GM12878 (cell line): ENCODE results near the gene EAF2. TPM values are rescaled to one million over a fixed set of nuclear protein-coding genes. Genes with fewer than 3 reads are reported as not detected.

Experiments used
- ATAC-seq: fragments of 200-7000 bp; cut with Tn5 transposase; 3 replicates; pipeline ENCODE4 v1.9.1; 2020; ENCODE audit warnings: mild to moderate bottlenecking, moderate library complexity
- Bru-seq: library from RNA; stranded (reverse); fragments of 400-500 nt; gene quantifications from one replicate; lab custom pipeline; 2021; lab: Mats Ljungman, UMichigan
- BruChase-seq, 2 experiments: library from RNA; stranded (reverse); fragments of 400-500 nt; gene quantifications; one replicate each; lab custom pipeline; 2021; lab: Mats Ljungman, UMichigan
- BruUV-seq: library from RNA; stranded (reverse); fragments of 400-500 nt; replicated peaks from 2 replicates; lab custom pipeline; 2021; lab: Mats Ljungman, UMichigan
- CTCF ChIA-PET: fragments of 300-600 bp; sonication (Branson Sonifier 250); formaldehyde crosslinking; extraction: SDS; loops from one replicate; lab custom pipeline; 2021; ENCODE audit warnings: inconsistent platforms; lab: Yijun Ruan, JAX
- POLR2A ChIA-PET: fragments of 350-600 bp; formaldehyde crosslinking; extraction: SDS; loops from one replicate; lab custom pipeline; 2021; ENCODE audit warnings: inconsistent platforms; lab: Charles Lee
- RAD21 ChIA-PET: fragments of 300-600 bp; sonication (Branson Sonifier 250); formaldehyde crosslinking; loops from one replicate; lab custom pipeline; 2023; ENCODE audit warnings: antibody characterized with exemption; ENCODE audit not compliant: unreplicated experiment; lab: Charles Lee
- SMC1A ChIA-PET: fragments of 300-600 bp; sonication (Branson Sonifier 250); formaldehyde crosslinking; loops from one replicate; lab custom pipeline; 2023; ENCODE audit not compliant: unreplicated experiment, uncharacterized antibody; lab: Charles Lee
- DNase-seq: peaks from one replicate; pipeline ENCODE4 v3.0.0-alpha.2; 2011; ENCODE audit warnings: low read depth, low spot score
- FAIRE-seq: peaks from 3 replicates; lab custom pipeline; 2011; peaks lifted over from hg19 to GRCh38; lab: Jason Lieb, UNC
- H2AFZ ChIP-seq: 2 replicates; pipeline ENCODE4 v1.6.0; 2011; ENCODE audit warnings: low read depth, low read length, control low read depth; ENCODE audit not compliant: control insufficient read depth
- H3K27ac ChIP-seq: 2 replicates; pipeline ENCODE4 v1.5.1; 2011; ENCODE audit warnings: control low read depth; ENCODE audit not compliant: control insufficient read depth, insufficient read depth
- H3K27me3 ChIP-seq, 2 experiments: replicated peaks in 1 of 2; 2 replicates each; pipeline versions ENCODE4 v1.6.0 to v1.6.1; 2011; ENCODE audit warnings: low read length in 1 of 2; ENCODE audit not compliant: control insufficient read depth in 2 of 2, insufficient read depth in 2 of 2
- H3K36me3 ChIP-seq, 2 experiments: 2 replicates each; pipeline ENCODE4 v1.5.1; 2011; ENCODE audit warnings: low read length in 1 of 2; ENCODE audit not compliant: control insufficient read depth in 2 of 2, insufficient read depth in 2 of 2
- H3K4me1 ChIP-seq: 2 replicates; pipeline ENCODE4 v1.6.1; 2011; ENCODE audit warnings: mild to moderate bottlenecking, low read length, moderate library complexity, mixed read lengths; ENCODE audit not compliant: control insufficient read depth, insufficient read depth
- H3K4me2 ChIP-seq: 2 replicates; pipeline ENCODE4 v1.6.0; 2011; ENCODE audit warnings: control low read depth; ENCODE audit not compliant: control insufficient read depth, insufficient read depth
- H3K4me3 ChIP-seq: fragments of 200-600 bp; sonication (generic); 2 replicates; pipeline ENCODE4 v1.5.1; 2016
- H3K79me2 ChIP-seq: 2 replicates; pipeline ENCODE4 v1.6.0; 2011; ENCODE audit warnings: low read length; ENCODE audit not compliant: control insufficient read depth, insufficient read depth
- H3K9ac ChIP-seq: 2 replicates; pipeline ENCODE4 v1.8.0; 2011; ENCODE audit warnings: low read length, control low read depth, mixed read lengths; ENCODE audit not compliant: control insufficient read depth, insufficient read depth
- H3K9me3 ChIP-seq: replicated peaks from 3 replicates; pipeline ENCODE4 v1.5.1; 2011; ENCODE audit warnings: mild to moderate bottlenecking, low read length; ENCODE audit not compliant: control insufficient read depth, insufficient read depth
- H4K20me1 ChIP-seq: 2 replicates; pipeline ENCODE4 v1.6.0; 2011; ENCODE audit not compliant: control insufficient read depth, insufficient read depth
- NR2C1 ChIP-seq: fragments of 450-650 bp; IDR thresholded peaks from 2 replicates; pipeline ENCODE4 v1.6.1; 2017; ENCODE audit warnings: antibody characterized with exemption, mild to moderate bottlenecking, moderate library complexity
- NR2F1 ChIP-seq: fragments of 450-650 bp; conservative IDR thresholded peaks from 2 replicates; pipeline ENCODE4 v1.6.1; 2017; ENCODE audit warnings: mild to moderate bottlenecking
- PKNOX1 ChIP-seq: fragments of 450-650 bp; IDR thresholded peaks from 2 replicates; pipeline ENCODE4 v1.6.1; 2016; ENCODE audit warnings: mild to moderate bottlenecking
- RELB ChIP-seq: fragments of 450-650 bp; IDR thresholded peaks from 2 replicates; pipeline ENCODE4 v1.6.1; 2017; ENCODE audit warnings: low read depth, mild to moderate bottlenecking, moderate library complexity
- USF2 ChIP-seq: IDR thresholded peaks from 2 replicates; pipeline ENCODE4 v1.6.1; 2011; ENCODE audit warnings: low read depth, low read length, improper control_type of control experiment, borderline replicate concordance
- ZNF622 ChIP-seq: fragments of 450-650 bp; IDR thresholded peaks from 2 replicates; pipeline ENCODE4 v1.6.1; 2017; ENCODE audit warnings: mild to moderate bottlenecking, inconsistent platforms
- WGBS: methylation state at CpG from one replicate; pipeline ENCODE4 v1.1.6; 2016; ENCODE audit warnings: low lambda C conversion rate; ENCODE audit not compliant: insufficient replicate concordance, insufficient coverage; ENCODE audit errors: missing lambda C conversion rate; 5-methylcytosine and 5-hydroxymethylcytosine counted together
- in situ Hi-C: fragments of 300-500 bp; cut with MboI; formaldehyde crosslinking; loops from 9 replicates; pipeline ENCODE4 v1.14.3; 2018; ENCODE audit warnings: mixed read lengths
- intact Hi-C: fragments of 100-400 bp; cut with micrococcal nuclease; formaldehyde crosslinking; loops from one replicate; pipeline ENCODE4 v1.14.2; 2022; ENCODE audit not compliant: unreplicated experiment
- long read RNA-seq, 2 experiments: library from polyadenylated mRNA; unstranded; transcript quantifications; one replicate each; pipeline ENCODE4 v2.0.0, GENCODE V29; 2019 to 2020
- polyA minus RNA-seq, 3 experiments: library from RNA; depleted of rRNA, polyadenylated mRNA; stranded (reverse); fragments of >200 nt; gene quantifications; 2 replicates each; pipeline ENCODE4 v1.2.3, GENCODE V29; 2011
- polyA plus RNA-seq, 11 experiments: library from polyadenylated mRNA; depleted of rRNA in 4 of 11; unstranded in 6 of 11; stranded (reverse) in 5 of 11; fragments of >200 nt; fragmentation: Nextera tagmentation in 4 of 11; fragmentation: Illumina TruSeq in 1 of 11; extraction: Ambion mirVana in 4 of 11; extraction: Trizol in 1 of 11; gene quantifications; 1 replicate in 1 of 11; 2 replicates in 10 of 11; pipeline versions ENCODE4 v1.2.1 to v1.2.3, GENCODE V29; 2011 to 2016; ENCODE audit warnings: inconsistent platforms in 2 of 11, missing spikeins in 2 of 11, low read depth in 1 of 11
- total RNA-seq, 4 experiments: library from RNA; depleted of rRNA in 3 of 4; stranded (reverse); fragments of >200 nt in 3 of 4; fragmentation: Illumina TruSeq in 1 of 4; extraction: Trizol in 1 of 4; gene quantifications; 2 replicates each; pipeline versions ENCODE4 v1.2.1 to v1.2.3, GENCODE V29; 2013 to 2021

Gene EAF2
- 144 and 145 TPM in 2 replicates for total RNA-seq (2013; cell fraction: nucleolus; rRNA removed)
- 48.8 and 52.6 TPM in 2 replicates for total RNA-seq (2014; rRNA removed)
- 65.4 and 67.6 TPM in 2 replicates for total RNA-seq (2014; rRNA removed; fragmentation: Illumina TruSeq; extraction: Trizol)
- 43.0 and 47.3 TPM in 2 replicates for total RNA-seq (2021)
- polyA plus RNA-seq (2011; ENCODE audit: low read depth): 52.4 TPM
- polyA plus RNA-seq (2011; rRNA removed): 75.5 and 106 TPM in 2 replicates
- 33.5 and 36.6 TPM in 2 replicates for polyA plus RNA-seq (2011; cell fraction: cytosol; rRNA removed)
- polyA plus RNA-seq (2011; cell fraction: nucleus; rRNA removed): 32.8 and 35.1 TPM in 2 replicates
- polyA plus RNA-seq (2012): 48.8 and 73.9 TPM in 2 replicates
- polyA plus RNA-seq (2014; fragmentation: Illumina TruSeq; extraction: Trizol): 68.9 and 74.6 TPM in 2 replicates
- 100 to 1,000 TPM; 172 to 193 TPM for polyA plus RNA-seq (2014; fragmentation: Nextera tagmentation; extraction: Ambion mirVana)
- polyA plus RNA-seq (2014; rRNA removed): 40.7 and 53.6 TPM in 2 replicates
- polyA plus RNA-seq (2016; fragmentation: Nextera tagmentation; extraction: Ambion mirVana): 100 to 1,000 TPM; 123 to 136 TPM
- 45.3 and 65.5 TPM in 2 replicates for polyA minus RNA-seq (2011; rRNA and poly(A)+ RNA removed)
- 11.5 and 16.1 TPM in 2 replicates for polyA minus RNA-seq (2011; cell fraction: cytosol; rRNA and poly(A)+ RNA removed)
- 60.4 and 82.5 TPM in 2 replicates for polyA minus RNA-seq (2011; cell fraction: nucleus; rRNA and poly(A)+ RNA removed)
- percentile 82 among the genes with signal in this experiment for Bru-seq, nascent RNA
- percentile 81 among the genes with signal in this experiment for BruChase-seq, experiment 1, labeled RNA remaining after a 6-hour chase
- percentile 81 among the genes with signal in this experiment for BruChase-seq, experiment 2, labeled RNA remaining after a 2-hour chase
- long read RNA-seq, experiment 1, transcript EAF2-201 (6 exons, 992 nt): major isoform, 62 of 71 reads
- long read RNA-seq, experiment 1, transcript EAF2-204 (5 exons, 829 nt): minor isoform, 5 of 71 reads
- long read RNA-seq, experiment 1, partial matches to known transcripts: 1 of 71 reads
- long read RNA-seq, experiment 1, other reads (novel, unspliced or antisense): 3 of 71 reads
- long read RNA-seq, experiment 2, transcript EAF2-204 (5 exons, 829 nt): minor isoform, 8 of 467 reads
- long read RNA-seq, experiment 2, transcript EAF2-201 (6 exons, 992 nt): major isoform, 436 of 467 reads
- long read RNA-seq, experiment 2, partial matches to known transcripts: 7 of 467 reads
- long read RNA-seq, experiment 2, other reads (novel, unspliced or antisense): 16 of 467 reads

- H2AFZ ChIP-seq: peak within 1 kb of the TSS; percentile 87
- peak within 1 kb of the TSS; percentile 94 for H3K4me2 ChIP-seq
- ChIA-PET CTCF (interaction anchor here (0.8 to 2.0 kb wide), 3 partner anchors 9 to 46 kb away, joined by 3 to 6 read pairs (median 5); no protein-coding TSS in a partner anchor), SMC1A (interaction anchor here (1.0 to 13.3 kb wide), 6 partner anchors 9 to 243 kb away, joined by 3 to 171 read pairs (median 6); no protein-coding TSS in a partner anchor), RAD21 (interaction anchor here (1.0 kb wide), 3 partner anchors 26 to 257 kb away, joined by 3 to 6 read pairs (median 4); no protein-coding TSS in a partner anchor), POLR2A (interaction anchor here (0.6 to 1.8 kb wide), 4 partner anchors 10 to 87 kb away, joined by 4 to 6 read pairs (median 6); no protein-coding TSS in a partner anchor)
- H3K27me3 ChIP-seq: no peaks in the 10 kb centered on the region
- peak within 1 kb of the TSS; percentile 98 for H3K27ac ChIP-seq
- peaks cover 74% of the 10 kb centered on the region for H3K79me2 ChIP-seq
- peaks cover 0 to 6% of the 10 kb centered on the region in 2 experiments; a peak in 1 of 4 replicates for H3K36me3 ChIP-seq
- H4K20me1 ChIP-seq: no peaks in the 10 kb centered on the region
- H3K9me3 ChIP-seq: no peaks in the 10 kb centered on the region; the same call in 1 of the 3 replicates
- WGBS: under 1% methylated on average over 54 of the region's 54 CpGs
- intact Hi-C loops (loop anchor here (5.0 to 10.0 kb wide), 5 partner anchors 88 to 420 kb away; partner anchors contain the start of genes GOLGB1 and POLQ), in situ Hi-C loops (loop anchor here (5.0 kb wide), 1 partner anchor 242 kb away; no protein-coding TSS in a partner anchor)
- peak; percentile 93 for DNase-seq
- H3K4me3 ChIP-seq: peak within 1 kb of the TSS; percentile 95
- H3K4me1 ChIP-seq: peaks cover 7% of the 10 kb centered on the region; the same call in 1 of the 2 replicates
- ATAC-seq: peak; percentile 95
- peak; percentile 80 for FAIRE-seq
- H3K9ac ChIP-seq: peak within 1 kb of the TSS; percentile 99
- BruUV-seq: no TSS peak
- TF ChIP-seq ZNF622: no peak
- no peak for TF ChIP-seq RELB
- TF ChIP-seq USF2: no peak
- 0 out of 2 replicates have a peak, but pooled peaks have one; percentile 28 for TF ChIP-seq NR2C1
- TF ChIP-seq NR2F1: peak; percentile 22; the same call in 1 of the 2 replicates
- peak; percentile 63 for TF ChIP-seq PKNOX1
Observed at GRCh38 chr3:121834671-121835464, at the start of gene EAF2, which contains the start of gene IQCB1. EAF2 (plus strand) TSS chr3:121835209; CDS start chr3:121835286, 77 bp downstream. IQCB1 (minus strand) TSS chr3:121835060; CDS start chr3:121828960, 6,100 bp downstream.
